GM18526 (cell line): Measurements from ENCODE around the gene SEL1L2.

ENCODE experiments used
- POLR2A ChIP-seq: IDR thresholded peaks from 3 replicates; pipeline ENCODE4 v1.6.1; 2011; ENCODE audit not compliant: insufficient read length; ENCODE audit errors: extremely low read depth

Gene SEL1L2

DNA sequence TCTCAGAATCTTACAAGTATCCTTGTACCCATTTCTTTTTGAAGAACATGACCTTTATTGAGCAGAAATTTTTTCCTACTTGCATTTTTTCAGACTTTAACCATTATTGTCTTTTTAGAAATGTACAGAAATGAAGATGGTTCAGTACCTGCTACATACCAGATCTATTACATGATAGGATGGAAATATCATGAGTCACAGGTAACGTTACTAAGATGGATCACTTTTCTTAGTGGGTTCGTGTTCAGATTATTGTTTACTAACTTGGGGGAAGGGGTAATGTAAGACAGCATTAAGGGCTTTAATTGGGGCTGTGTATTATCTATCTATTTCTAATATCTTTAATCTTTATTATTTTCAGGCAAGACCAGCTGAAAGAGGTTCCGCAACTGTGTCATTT lies 173.7 kb downstream of the SEL1L2 start:
- no peak for TF ChIP-seq POLR2A

DNA sequence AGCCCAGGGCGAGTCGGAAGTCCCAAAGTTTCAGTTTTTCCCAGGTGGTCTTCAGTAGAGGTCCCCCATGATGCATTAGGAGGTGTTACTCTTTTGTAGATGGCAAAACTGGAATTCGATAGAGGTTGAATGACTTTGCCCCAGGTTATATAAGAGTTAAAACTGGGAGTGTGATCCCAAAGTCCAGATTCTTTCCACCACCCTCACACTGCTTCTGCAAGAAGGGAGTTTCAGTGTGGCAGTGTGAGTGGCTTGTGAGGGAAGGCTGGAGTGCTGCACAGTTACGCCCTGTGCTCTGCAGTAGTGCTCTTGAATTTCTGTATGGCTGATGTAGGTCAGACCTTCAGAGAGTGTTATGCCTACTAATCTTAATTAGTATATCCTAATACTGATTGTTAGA lies 175.7 kb downstream of the SEL1L2 start:
- TF ChIP-seq POLR2A: no peak

DNA sequence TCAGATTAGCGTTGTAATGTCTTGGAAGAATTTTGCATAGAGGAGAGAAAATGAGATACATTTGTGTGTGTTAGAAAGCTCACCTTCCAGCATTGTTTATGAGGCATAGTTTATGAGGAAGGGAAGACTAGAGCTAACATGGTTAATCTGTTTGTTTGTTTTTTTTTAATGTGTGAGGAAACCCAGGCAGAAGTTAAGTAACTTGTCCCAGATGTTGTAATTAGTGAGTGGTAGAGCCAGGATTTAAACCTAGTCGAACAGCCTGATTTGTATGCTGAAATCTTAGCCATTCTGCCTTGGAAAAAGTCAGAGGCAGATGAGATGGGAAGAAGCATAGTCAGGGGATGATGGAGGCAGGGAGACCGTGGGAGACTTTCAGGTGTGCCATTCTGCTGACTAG lies 176.5 kb downstream of the SEL1L2 start:
- no peak for TF ChIP-seq POLR2A

DNA sequence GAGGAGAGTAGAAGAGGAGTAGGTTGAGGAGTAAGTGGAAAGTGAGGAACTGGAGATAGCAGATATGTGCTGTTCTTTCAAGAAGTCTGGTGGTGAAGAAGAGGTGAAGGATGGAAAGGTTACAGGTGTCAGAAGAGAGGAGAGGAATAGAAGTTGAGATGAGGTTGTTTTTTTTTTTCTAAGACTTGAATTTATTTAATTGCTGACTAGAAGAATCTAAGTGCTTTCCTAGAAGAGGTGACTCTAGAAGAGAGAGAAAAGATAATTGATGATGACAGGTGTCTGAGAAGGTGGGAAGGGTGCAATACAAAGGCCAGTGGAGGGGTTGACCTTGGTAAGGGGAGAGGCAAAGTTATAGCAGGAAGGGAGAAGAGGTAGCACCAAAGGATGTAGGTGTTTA lies 180.0 kb downstream of the SEL1L2 start:
- TF ChIP-seq POLR2A: no peak

DNA sequence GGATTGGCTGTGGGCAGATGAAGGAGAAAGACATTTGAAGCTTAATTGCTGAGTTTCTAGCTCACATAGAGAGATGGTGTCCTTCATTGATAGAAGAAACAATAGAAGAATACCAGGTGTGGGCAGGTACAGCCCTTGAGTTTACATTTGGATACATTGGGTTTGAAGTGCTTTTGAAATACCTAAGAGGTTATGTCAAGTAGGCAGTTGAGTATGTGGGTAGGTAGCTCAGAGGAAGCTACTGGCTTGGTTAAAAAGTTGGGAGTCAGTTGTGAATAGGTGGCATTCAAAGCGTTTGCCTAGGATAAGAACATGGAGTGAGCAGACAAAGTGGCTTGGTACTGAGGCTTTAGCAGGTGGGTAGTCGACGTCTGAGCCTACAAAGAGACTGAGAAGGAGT lies 180.6 kb downstream of the SEL1L2 start:
- no peak for TF ChIP-seq POLR2A

DNA sequence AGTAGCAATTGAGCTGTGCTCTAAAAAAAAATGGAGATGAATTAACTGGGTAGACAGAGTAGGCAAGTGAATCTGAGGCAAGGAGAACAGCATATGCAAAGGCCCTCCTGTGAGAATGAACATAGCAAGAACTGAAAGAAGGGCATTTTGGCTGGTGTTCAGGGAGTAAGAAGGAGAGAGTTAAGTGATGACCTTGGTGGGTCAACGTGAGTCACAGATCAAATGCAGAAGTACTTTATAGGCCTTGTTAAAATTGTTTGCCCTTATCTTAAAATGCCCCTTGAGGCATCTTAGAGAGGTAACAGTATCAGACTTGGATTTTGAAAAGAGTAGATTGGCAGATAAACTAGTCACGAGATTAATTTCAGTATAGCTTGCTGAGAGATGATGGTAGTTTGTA lies 181.0 kb downstream of the SEL1L2 start:
- no peak for TF ChIP-seq POLR2A

DNA sequence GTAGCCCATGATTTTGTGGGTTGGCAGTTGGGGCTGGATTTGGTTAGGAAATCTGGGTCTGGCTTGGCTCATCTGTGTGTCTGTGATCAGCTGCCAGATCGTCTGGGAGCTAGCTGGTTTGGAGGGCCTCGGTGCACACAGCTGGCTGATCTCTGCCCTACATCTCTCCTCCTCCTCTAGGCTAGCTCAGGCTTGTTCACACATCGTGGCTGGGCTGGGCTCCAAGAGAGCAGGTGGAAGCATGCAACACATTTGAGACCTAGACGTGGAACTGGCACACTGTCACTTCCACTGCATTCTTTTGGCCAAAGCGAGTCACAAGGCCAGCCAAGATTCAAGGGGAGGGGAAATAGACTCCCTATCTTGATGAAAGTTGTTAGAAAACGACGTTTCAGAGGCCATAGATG lies 189.7 kb downstream of the SEL1L2 start:
- no peak for TF ChIP-seq POLR2A

DNA sequence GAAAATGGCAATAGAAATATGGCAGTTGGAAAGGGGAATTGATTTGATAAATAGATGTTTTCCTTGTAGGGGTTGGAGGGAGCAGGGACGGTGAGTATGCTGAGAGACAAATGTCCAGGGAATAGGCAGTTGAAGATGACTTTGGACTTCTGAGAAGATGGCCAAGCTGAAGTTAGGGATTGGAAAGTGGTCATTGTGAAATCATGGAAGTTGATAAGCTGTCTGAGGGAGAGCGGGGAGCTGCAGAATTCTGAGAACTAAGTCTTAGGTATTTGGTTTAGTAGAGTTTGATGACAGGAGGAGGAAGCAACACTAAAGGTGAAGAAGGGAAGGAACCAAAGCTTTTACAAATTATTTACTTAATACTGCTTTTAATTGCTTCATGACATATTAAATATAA lies 190.4 kb downstream of the SEL1L2 start:
- TF ChIP-seq POLR2A: no peak
